ENCODE measurements around the gene EPHA8. TPM values are rescaled to one million over a fixed set of nuclear protein-coding genes. Genes with fewer than 3 reads are reported as not detected.

The EPHA8 gene
- total and polyA plus RNA-seq, 4 donors: not detected

DNA sequence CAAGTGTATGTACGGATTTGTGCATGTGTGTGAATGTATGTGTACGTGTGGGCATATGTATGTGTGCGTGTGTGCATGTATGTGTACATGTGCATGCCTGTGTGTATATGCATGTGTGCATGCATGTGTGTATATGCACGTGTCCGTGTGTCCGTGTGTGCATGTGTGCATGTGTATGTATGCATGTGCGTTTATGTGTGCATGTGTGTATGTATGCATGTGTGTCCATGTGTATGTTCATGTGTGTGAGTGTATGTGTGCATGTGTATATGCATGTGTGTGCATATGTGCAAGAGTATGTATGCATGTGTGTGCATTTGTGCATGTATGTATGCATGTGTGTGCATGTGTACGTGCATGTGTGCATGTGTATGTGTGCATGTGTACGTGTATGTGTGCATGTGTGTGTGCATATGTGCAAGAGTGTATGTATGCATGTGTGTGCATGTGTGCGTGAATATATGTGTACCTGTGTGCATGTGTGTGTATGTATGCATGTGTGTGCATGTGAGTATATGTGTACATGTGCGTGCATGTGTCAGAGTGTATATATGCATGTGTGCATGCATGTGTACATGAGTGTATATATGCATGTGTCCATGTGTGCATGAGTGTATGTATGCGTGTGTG lies 15.6 kb downstream of the EPHA8 start:
- no peaks in the 10 kb centered on the region for H3K9me3 ChIP-seq (ENCODE audit: control insufficient read depth, low read length)
- intact Hi-C loops (cut with DNase I): no loop called here
- WGBS, 2 donors: 78 to 95% methylated on average over 12 of the region's 12 CpGs
- no peak overlapping the region for H3K27ac ChIP-seq (ENCODE audit: low read depth in 1 of 2, low read length in 2 of 2)
- no peaks in the 10 kb centered on the region for H3K4me1 ChIP-seq (ENCODE audit: control insufficient read depth in 1 of 2, insufficient read depth in 2 of 2, low read length in 2 of 2)
- H3K4me3 ChIP-seq (ENCODE audit: low read length in 2 of 2): no peak overlapping the region
- DNase-seq (no peak), ATAC-seq (ENCODE audit: low FRiP score) (no peak)
- no peaks in the 10 kb centered on the region for H3K36me3 ChIP-seq (ENCODE audit: control insufficient read depth in 1 of 2, insufficient read depth in 2 of 2, low read length in 1 of 2)
- H3K27me3 ChIP-seq (ENCODE audit: control insufficient read depth in 1 of 2, insufficient read depth in 2 of 2, low read length in 1 of 2): no peaks in the 10 kb centered on the region

DNA sequence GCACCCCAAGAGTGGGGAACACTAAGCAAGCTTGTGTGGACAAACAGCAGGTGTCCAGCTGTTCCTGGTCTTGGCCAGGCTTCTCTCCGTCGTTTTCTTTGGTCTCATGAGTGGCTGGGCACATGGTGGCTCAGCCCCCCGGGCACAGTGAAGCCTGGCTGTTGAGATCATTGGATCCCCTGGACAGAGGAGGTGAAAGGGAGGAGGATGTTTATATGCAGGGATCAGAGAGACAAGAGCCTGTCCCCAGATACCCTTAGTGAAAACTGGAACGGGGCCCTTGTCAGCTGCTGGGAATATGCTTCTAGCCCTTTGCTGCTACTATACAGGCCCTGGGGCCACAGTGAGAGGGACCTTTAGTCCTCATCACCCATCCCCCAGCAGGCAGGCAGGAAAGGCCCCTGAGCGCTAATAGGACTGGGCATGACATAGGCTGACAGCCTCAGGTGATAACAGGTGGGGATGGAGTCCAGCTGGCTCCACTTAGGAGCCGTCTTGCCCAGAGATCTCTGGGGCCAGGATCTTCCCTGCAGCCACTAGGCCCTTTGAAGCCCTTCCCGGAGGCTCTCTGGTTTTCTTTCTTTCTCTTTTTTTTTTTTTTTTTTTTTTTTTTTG lies 16.4 kb downstream of the EPHA8 start:
- no peaks in the 10 kb centered on the region for H3K36me3 ChIP-seq (ENCODE audit: control insufficient read depth in 1 of 2, insufficient read depth in 2 of 2, low read length in 1 of 2)
- no peaks in the 10 kb centered on the region for H3K4me1 ChIP-seq (ENCODE audit: control insufficient read depth in 1 of 2, insufficient read depth in 2 of 2, low read length in 2 of 2)
- DNase-seq: no peak
- WGBS, 2 donors: 59 to 61% methylated on average over 7 of the region's 7 CpGs
- intact Hi-C loops (cut with DNase I): no loop called here
- H3K27me3 ChIP-seq (ENCODE audit: control insufficient read depth in 1 of 2, insufficient read depth in 2 of 2, low read length in 1 of 2): no peaks in the 10 kb centered on the region
- H3K4me3 ChIP-seq (ENCODE audit: low read length in 2 of 2): no peak overlapping the region
- no peaks in the 10 kb centered on the region for H3K9me3 ChIP-seq (ENCODE audit: control insufficient read depth, low read length)
- ATAC-seq (ENCODE audit: low FRiP score): no peak
- H3K27ac ChIP-seq (ENCODE audit: low read depth in 1 of 2, low read length in 2 of 2): no peak overlapping the region

DNA sequence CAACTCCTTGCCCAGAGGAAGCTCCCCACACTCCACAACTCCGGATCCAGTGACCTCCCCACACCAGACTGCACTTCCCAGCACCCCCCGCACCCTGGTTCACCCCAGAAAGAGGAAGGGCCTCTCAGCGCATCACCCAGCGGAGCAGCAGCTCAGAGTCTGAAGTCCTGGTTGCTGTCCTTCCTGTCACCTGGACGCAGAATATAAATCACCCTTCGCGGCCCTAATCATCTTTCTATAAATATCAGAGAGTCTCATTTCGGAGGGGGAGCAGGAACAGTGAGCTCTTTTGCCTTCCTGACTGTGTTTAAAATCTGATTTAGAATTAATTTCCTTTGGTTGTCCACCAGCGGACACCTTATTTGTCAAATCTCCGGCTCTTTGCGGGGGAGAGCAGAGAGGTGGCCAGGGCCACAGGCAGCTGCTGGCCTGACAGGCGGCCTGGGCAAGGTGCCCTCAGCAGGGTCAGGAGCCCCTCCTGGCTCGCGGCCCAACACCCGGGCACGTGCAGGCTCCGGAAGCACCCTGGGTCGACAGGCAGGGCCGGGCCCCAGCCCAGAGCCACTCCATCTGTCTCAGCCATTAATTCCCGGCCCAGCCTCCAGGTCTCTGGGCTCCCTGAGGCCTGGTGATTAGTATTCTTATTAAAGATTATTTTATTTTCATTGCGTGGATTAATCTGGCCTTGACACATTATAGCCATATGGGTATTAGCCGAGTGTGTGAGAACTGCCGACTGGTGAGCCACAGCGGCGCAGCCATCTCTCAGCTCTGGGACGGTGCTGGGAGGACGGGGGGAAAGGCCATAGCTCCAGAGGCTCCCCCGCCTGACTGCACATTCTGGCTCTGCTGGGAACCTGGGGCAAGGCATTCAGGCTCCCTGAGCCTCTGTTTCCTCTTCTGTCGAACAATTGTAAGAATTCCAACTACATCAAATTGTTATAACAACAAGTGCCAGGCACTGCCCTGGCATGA lies 19.7 kb downstream of the EPHA8 start:
- no peaks in the 10 kb centered on the region for H3K4me1 ChIP-seq (ENCODE audit: control insufficient read depth in 1 of 2, insufficient read depth in 2 of 2, low read length in 2 of 2)
- no peak for DNase-seq
- H3K9me3 ChIP-seq (ENCODE audit: control insufficient read depth, low read length): no peaks in the 10 kb centered on the region
- intact Hi-C loops (cut with DNase I): no loop called here
- WGBS, 2 donors: 84 to 85% methylated on average over 29 of the region's 29 CpGs
- no peak overlapping the region for H3K27ac ChIP-seq (ENCODE audit: low read depth in 1 of 2, low read length in 2 of 2)
- no peak overlapping the region for H3K4me3 ChIP-seq (ENCODE audit: low read length in 2 of 2)
- no peaks in the 10 kb centered on the region for H3K27me3 ChIP-seq (ENCODE audit: control insufficient read depth in 1 of 2, insufficient read depth in 2 of 2, low read length in 1 of 2)
- no peaks in the 10 kb centered on the region for H3K36me3 ChIP-seq (ENCODE audit: control insufficient read depth in 1 of 2, insufficient read depth in 2 of 2, low read length in 1 of 2)
- no peak for ATAC-seq (ENCODE audit: low FRiP score)

DNA sequence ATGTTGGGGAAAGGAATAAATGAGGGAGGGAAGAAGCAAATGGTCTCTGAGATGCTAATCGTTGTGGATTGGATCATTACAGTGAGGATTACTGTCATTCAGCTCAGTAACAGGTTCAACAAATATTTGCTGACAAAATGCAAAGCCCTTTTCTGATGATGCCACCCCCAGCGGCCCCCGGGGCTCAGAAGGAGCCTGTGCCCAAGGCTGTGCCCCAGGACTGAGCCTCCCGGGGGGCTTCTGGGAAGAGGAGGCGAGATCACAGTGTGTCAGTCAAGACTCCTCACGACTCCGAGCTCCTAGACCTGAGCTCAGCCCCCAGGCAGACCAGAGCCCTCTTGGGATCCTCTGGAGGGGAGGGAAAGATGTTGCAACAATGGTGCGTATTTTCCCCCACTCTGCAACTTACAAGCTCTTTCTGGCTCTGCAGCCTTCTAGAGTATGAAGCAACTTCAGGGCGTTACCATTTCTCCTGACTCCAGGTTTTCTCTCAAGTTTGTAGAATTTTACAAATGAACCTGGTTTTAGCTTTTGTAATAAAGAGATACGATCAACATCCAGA lies 20.8 kb downstream of the EPHA8 start:
- Histone ChIP-seq H3K27me3 (ENCODE audit: control insufficient read depth in 1 of 2, insufficient read depth in 2 of 2, low read length in 1 of 2) (no peaks in the 10 kb centered on the region), H3K4me1 (ENCODE audit: control insufficient read depth in 1 of 2, insufficient read depth in 2 of 2, low read length in 2 of 2) (no peaks in the 10 kb centered on the region), H3K27ac (ENCODE audit: low read depth in 1 of 2, low read length in 2 of 2) (no peak overlapping the region), H3K4me3 (ENCODE audit: low read length in 2 of 2) (no peak overlapping the region), H3K9me3 (ENCODE audit: control insufficient read depth, low read length) (no peaks in the 10 kb centered on the region), H3K36me3 (ENCODE audit: control insufficient read depth in 1 of 2, insufficient read depth in 2 of 2, low read length in 1 of 2) (no peaks in the 10 kb centered on the region)
- ATAC-seq (ENCODE audit: low FRiP score) (peak; percentile 34), DNase-seq (no peak)
- intact Hi-C loops (cut with DNase I): no loop called here
- 83 to 84% methylated on average over 10 of the region's 10 CpGs for WGBS, 2 donors

DNA sequence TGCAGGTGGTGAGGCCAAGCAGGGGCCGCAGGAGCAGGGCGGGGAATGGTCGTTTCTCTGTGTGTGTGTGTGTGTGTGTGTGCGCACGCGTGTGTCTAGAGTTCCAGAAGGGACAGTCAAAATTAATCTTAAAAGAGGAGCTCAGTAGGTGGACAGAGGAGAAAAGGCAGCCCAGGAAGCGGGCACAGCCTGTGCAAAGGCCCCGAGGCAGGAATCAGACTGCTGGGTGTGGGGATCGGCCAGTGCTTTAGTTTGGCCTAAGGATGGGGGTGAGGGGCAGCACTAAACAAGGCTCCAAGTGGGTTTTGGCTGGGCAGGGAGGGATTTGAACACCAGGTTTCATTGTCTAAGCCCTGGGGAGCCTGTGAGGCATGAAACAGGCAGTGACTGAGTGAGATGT lies 21.7 kb downstream of the EPHA8 start:
- 81 to 94% methylated on average over 9 of the region's 9 CpGs for WGBS, 2 donors
- DNase-seq (no peak), ATAC-seq (ENCODE audit: low FRiP score) (no peak)
- Histone ChIP-seq H3K27ac (ENCODE audit: low read depth in 1 of 2, low read length in 2 of 2) (no peak overlapping the region), H3K9me3 (ENCODE audit: control insufficient read depth, low read length) (no peaks in the 10 kb centered on the region), H3K27me3 (ENCODE audit: control insufficient read depth in 1 of 2, insufficient read depth in 2 of 2, low read length in 1 of 2) (no peaks in the 10 kb centered on the region), H3K36me3 (ENCODE audit: control insufficient read depth in 1 of 2, insufficient read depth in 2 of 2, low read length in 1 of 2) (no peaks in the 10 kb centered on the region), H3K4me1 (ENCODE audit: control insufficient read depth in 1 of 2, insufficient read depth in 2 of 2, low read length in 2 of 2) (no peaks in the 10 kb centered on the region), H3K4me3 (ENCODE audit: low read length in 2 of 2) (no peak overlapping the region)
- intact Hi-C loops (cut with DNase I): no loop called here

DNA sequence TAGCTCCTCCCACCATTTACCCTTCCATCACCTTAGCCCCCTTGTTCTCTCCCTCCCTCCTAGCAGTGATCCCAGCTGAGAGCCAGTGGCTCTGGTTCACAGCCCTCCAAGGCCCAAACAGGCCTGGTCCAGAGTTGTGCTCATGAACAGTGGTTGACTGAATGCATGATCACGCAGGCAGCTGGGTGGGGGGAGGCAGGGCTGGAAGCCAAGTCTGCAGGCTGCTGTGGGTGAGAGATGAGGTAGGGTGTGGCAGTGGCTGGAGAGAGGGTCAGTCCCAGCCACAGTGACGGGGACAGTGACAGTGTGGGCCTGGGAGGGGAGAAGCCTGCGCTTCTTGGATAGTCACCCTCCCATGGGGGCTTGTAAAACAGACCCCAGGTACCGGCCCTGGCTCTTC lies 22.2 kb downstream of the EPHA8 start:
- H3K36me3 ChIP-seq (ENCODE audit: control insufficient read depth in 1 of 2, insufficient read depth in 2 of 2, low read length in 1 of 2): no peaks in the 10 kb centered on the region
- H3K4me1 ChIP-seq (ENCODE audit: control insufficient read depth in 1 of 2, insufficient read depth in 2 of 2, low read length in 2 of 2): no peaks in the 10 kb centered on the region
- no peaks in the 10 kb centered on the region for H3K27me3 ChIP-seq (ENCODE audit: control insufficient read depth in 1 of 2, insufficient read depth in 2 of 2, low read length in 1 of 2)
- DNase-seq (no peak), ATAC-seq (ENCODE audit: low FRiP score) (no peak)
- 94% methylated on average over 4 of the region's 4 CpGs for WGBS, 2 donors
- H3K9me3 ChIP-seq (ENCODE audit: control insufficient read depth, low read length): no peaks in the 10 kb centered on the region
- H3K4me3 ChIP-seq (ENCODE audit: low read length in 2 of 2): no peak overlapping the region
- intact Hi-C loops (cut with DNase I): no loop called here
- no peak overlapping the region for H3K27ac ChIP-seq (ENCODE audit: low read depth in 1 of 2, low read length in 2 of 2)

DNA sequence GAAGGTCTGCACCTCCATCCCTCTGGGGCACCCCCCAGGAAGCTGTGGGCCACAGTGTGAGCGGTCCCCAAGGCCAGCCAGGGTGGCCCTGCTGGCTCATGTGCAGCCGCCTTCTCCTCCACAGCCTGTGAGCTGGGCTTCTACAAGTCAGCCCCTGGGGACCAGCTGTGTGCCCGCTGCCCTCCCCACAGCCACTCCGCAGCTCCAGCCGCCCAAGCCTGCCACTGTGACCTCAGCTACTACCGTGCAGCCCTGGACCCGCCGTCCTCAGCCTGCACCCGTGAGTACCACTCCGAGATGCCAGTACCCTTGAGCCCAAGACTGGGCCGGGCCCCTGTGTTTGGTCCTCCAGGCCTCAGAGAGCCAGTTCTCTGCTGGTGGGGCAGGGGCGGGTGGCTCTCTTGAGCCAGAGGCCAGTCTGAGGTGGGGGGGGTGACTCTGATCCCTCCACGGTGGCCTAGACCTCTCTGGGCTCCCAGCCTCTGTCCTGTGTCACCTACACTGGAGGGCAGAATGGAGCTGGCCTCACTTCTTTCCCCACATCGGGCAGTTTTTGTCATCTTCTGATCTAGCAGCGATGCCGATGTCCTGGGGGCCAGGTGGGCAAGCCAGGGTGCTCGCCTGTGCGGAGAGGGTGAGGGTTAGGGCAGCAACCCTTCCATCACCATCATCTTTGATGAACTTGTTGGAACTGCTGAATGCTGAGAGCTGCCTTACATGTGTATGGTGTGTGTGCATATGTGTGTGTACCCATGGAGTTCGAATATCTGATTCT lies 23.3 kb downstream of the EPHA8 start:
- H3K27ac ChIP-seq (ENCODE audit: low read depth in 1 of 2, low read length in 2 of 2): no peak overlapping the region
- no peaks in the 10 kb centered on the region for H3K4me1 ChIP-seq (ENCODE audit: control insufficient read depth in 1 of 2, insufficient read depth in 2 of 2, low read length in 2 of 2)
- no peak for DNase-seq
- H3K27me3 ChIP-seq (ENCODE audit: control insufficient read depth in 1 of 2, insufficient read depth in 2 of 2, low read length in 1 of 2): no peaks in the 10 kb centered on the region
- no peaks in the 10 kb centered on the region for H3K9me3 ChIP-seq (ENCODE audit: control insufficient read depth, low read length)
- no peaks in the 10 kb centered on the region for H3K36me3 ChIP-seq (ENCODE audit: control insufficient read depth in 1 of 2, insufficient read depth in 2 of 2, low read length in 1 of 2)
- ATAC-seq (ENCODE audit: low FRiP score): no peak
- WGBS, 2 donors: 83% methylated on average over 19 of the region's 19 CpGs
- intact Hi-C loops (cut with DNase I): no loop called here
- no peak overlapping the region for H3K4me3 ChIP-seq (ENCODE audit: low read length in 2 of 2)

DNA sequence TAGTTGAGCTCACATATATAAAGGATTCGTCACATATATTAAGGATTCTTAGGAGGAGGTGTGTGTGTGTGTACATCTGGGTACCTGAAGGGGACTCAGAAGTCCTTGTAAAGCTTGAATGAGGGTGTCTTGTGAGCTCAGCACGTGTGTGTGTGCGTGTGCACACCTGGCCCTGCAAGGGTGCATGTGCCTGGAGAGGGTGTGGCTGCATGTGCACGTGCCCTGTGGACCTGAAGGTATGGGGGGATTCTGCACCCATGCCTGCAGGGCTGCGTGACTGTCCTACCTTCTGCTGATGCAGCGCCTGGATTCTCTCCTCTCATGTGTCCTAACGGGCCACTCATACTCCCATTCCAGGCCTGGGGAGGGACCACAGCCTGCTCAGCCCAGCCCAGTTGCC lies 24.0 kb downstream of the EPHA8 start:
- Histone ChIP-seq H3K4me1 (ENCODE audit: control insufficient read depth in 1 of 2, insufficient read depth in 2 of 2, low read length in 2 of 2) (no peaks in the 10 kb centered on the region), H3K4me3 (ENCODE audit: low read length in 2 of 2) (no peak overlapping the region), H3K36me3 (ENCODE audit: control insufficient read depth in 1 of 2, insufficient read depth in 2 of 2, low read length in 1 of 2) (no peaks in the 10 kb centered on the region), H3K27ac (ENCODE audit: low read depth in 1 of 2, low read length in 2 of 2) (no peak overlapping the region), H3K9me3 (ENCODE audit: control insufficient read depth, low read length) (no peaks in the 10 kb centered on the region), H3K27me3 (ENCODE audit: control insufficient read depth in 1 of 2, insufficient read depth in 2 of 2, low read length in 1 of 2) (no peaks in the 10 kb centered on the region)
- WGBS, 2 donors: 80 to 88% methylated on average over 7 of the region's 7 CpGs
- no peak for ATAC-seq (ENCODE audit: low FRiP score)
- intact Hi-C loops (cut with DNase I): no loop called here
- no peak for DNase-seq

All from aorta (tissue), 5 donors.